ENCODE results near the gene AQP12A.
"Not testable (repeated sequence)": the region's sequence is repeated elsewhere in the genome, so short reads cannot be mapped to it uniquely, and the experiment has no call there.

The AQP12A gene

GRCh38 chr2:240662681-240663080 lies 29.0 kb upstream of the AQP12A start:
- no peak for DNase-seq

- no peak for DNase-seq
Measured at GRCh38 chr2:240663546-240664190, 28.0 kb upstream of the AQP12A start.

GRCh38 chr2:240664622-240665021 lies 27.0 kb upstream of the AQP12A start:
- DNase-seq = no peak

DNA sequence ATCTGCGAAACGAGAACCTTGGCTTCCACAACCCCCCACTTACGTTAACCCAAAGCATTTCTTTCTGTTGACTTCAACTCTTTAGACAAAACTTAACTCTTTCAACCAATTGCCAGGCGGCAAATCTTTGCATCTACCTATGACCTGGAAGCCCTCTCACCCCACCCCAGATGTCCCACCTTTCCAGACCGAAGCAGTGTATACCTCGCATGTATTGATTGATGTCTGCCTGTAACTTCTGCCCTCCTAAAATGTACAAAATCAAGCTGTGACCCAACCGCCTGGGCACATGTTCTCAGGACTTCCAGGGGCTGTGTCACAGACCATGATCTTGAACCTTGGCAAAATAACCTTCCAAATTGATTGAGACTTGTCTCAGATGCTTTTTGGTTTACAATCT lies 21.3 kb upstream of the AQP12A start:
- DNase-seq = no peak

GRCh38 chr2:240670950-240671349 lies 20.7 kb upstream of the AQP12A start:
- DNase-seq = no peak

DNA sequence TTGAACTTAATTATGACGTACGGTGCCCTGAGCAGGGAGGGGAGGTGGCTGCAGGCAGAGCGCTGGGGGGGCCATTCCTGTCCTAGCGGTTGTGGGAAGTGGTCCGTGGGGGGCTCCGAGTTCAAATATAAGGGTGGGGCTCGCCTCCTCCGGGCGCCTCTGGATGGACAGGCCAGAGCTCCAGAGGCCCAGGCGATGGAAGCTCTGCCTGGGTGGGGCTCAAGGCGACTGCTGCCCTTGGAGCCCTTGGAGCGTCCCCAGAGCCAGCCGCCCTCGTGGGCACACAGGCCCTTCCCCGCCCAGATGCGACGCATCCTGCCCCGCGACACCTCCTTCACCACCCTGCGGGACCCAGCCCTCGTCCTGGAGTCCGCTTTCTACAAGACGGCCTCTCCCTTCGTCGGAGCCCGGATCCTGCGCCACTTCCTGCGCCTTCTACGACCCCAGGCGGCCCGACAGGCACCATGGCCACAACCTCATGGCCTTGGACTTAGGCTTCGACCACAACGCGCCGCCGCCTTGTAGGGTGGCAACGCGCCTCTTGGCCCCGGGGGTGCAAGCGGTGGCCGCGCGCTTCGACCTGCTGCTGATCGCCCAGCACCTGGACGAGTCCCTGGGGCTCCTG lies 19.5 kb upstream of the AQP12A start:
- DNase-seq = no peak

- DNase-seq = no peak
Measured at GRCh38 chr2:240672701-240673190, 18.9 kb upstream of the AQP12A start.

GRCh38 chr2:240674461-240675184 lies 17.0 kb upstream of the AQP12A start:
- not testable (repeated sequence) for DNase-seq

DNA sequence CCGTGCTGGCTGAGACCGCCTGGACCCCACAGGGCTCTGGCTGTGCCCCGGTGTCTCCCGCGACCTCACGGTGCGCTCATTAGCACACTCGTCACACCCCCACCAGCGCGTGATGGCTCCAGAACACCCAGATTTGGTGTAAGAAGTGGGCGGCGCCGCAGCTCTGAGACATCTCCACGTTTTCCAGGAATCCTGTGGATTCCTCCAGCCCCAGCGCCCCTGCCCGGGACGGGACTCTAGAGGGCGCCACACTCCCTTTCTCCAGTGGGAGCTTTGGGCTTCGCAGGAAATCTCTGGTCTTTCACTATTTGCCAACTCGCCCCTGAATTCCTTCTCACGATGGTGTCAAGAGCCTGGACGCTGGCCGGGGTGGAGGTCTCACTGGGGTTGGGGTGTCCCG lies 16.3 kb upstream of the AQP12A start:
- not testable (repeated sequence) for DNase-seq

DNA sequence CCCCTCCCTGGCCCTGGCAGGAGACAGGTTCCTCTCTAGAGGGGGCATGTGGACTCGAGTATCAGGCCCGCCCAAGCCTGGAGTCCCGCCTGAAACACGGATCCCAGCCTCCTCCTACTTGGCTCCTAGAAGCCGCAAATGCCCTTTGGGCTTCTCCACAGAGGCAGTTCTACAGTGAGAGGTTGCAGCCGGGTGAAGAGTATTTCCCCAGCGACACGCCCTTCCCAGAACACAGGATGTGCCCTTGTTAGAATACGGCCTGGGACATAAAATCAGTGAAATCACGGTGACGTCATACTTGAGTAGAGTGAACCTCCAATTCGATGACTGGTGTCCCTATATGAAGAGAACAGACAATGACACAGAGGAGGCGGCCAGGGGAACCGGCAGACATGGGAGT lies 13.6 kb upstream of the AQP12A start:
- not testable (repeated sequence) for DNase-seq

DNA sequence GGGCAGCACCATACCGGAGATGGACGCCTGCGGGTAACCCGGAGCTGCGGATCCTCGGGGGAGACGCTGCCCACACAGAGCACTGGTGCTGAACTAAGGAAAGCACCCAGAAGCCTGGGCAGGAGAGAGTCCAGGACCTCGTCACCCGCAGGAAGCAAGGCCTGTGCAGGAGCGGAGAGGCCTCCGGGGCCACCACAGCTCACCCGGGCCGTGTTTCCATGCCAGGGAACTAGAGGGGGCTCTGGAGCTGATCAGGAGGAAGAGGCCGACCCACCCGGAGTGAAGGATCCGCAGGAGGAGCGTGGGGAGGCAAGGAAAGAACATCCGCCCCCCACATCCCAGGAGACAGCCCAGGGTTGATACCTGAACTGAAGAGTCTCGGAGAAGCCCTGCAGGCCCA lies 12.8 kb upstream of the AQP12A start:
- DNase-seq = not testable (repeated sequence)

DNA sequence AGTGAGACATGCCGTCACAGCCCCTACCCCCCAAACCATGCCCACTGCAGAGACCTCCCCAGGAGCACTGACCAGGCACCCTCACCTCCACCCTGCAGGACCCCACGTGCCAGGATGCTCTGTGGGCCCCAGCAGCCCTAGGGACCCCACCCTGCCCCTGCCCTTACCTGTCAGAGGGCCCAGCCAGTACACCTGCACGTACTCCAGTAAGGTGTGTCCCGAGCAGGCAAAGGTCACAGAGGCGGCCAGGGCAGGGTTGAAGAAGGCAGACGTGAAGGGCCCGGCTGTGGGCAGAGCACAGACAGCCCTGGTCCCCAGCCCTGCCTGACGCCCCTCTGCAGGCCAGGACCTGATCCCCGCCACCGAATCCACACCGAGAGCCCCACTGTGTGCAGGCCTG lies 11.5 kb upstream of the AQP12A start:
- DNase-seq = not testable (repeated sequence)

GRCh38 chr2:240682431-240683224 lies 9.0 kb upstream of the AQP12A start, which contains the start of gene AQP12B:
TSS of gene AQP12B (minus strand) at chr2:240682885. CDS start at chr2:240682837, 48 bp downstream.
- not testable (repeated sequence) for DNase-seq

GRCh38 chr2:240683329-240683979 lies 8.2 kb upstream of the AQP12A start:
- not testable (repeated sequence) for DNase-seq

- DNase-seq = not testable (repeated sequence)
Measured at GRCh38 chr2:240683980-240684728, 7.5 kb upstream of the AQP12A start.

GRCh38 chr2:240685771-240686371 lies 5.8 kb upstream of the AQP12A start:
- no peak for DNase-seq

DNA sequence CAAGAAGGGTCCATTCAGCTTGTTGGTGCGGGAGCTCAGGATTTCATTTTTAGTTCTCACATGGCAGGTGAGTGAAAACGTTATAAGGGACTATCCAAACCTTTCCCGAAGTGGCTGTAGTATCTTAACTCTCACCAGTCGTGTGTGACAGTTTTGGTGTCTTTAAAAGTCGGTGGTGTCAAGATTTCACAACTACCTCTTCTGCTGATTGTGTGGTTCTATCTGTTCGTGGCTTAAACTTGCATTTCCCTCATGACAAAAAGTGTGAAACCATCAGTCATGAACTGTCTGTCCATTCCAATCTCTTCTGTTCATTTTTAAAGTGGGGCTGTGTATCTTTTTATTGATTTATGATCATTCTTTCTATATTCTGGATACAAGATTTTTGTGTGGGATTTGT lies 5.2 kb upstream of the AQP12A start:
- DNase-seq = no peak

DNA sequence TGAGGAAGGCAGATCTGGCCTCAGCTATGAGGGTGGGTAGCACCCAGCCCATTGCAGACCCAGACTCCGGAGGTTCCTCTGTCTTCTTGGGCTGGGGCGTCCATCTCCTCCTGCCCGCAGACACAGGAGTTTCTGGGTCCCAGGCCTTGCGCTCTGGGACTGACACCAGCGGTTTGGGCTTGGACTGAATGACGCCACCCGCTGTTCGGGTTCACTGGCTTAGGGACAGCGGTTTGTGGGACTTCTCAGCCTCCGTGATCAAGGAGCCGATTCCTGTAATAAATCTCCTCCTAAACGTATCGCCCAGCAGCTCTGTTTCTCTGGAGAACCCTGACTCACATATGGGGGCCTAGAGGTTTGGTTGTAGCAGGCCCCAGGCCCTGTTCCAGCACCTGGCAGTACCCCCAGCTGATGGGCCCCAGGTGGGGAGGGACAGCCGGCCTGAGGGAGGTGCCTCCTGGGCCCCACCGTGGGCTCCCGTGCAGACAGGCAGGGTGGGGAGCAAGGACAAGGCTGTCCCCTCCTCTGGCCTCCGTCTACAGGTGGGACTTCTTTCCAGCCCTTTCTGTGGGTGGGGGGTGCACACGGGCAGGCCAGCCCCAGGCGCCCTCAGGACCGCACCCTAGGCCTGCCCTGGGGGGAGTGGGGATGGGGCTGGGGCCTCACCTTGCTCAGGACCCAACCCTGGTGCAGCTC lies 4.5 kb upstream of the AQP12A start:
- DNase-seq = no peak

DNA sequence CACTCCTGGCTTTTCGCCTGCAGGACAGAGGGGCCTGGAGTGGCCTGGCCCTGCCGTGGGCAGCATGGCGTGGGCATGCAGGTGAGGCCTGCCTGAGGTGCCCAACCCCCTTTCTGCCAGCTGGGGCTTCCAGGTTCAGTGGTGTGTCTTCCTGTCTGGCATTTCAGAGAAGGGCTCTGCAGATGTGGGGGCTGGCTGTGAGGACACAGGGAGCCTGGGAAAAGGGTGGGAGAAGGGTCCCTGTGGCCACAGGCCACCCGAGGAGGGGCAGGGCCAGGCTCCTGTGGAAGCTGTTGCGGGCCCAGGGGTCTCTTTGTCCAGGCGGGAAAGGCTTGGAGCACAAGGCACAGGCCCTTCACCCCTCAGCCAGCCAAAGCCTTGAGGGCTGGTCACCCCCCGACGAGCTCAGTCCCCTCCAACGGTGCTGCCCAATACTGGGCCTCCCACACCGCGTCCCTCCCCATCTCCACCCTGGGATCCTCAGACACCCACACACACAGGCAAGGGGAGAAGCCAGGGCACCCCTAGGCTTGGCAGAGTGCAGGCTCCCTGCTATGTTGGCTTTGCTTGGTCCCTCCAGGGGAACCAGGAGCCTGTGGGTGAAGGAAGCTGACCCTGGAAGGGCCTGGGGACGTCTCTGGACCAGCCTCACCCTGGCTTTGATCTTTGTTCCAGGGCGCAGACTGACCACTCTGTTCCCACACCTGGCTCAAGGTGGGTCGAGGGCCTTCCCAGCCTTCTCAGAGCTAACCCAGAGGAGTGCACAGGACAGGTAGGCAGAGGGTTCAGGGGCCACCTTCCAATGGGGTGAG lies 3.7 kb upstream of the AQP12A start:
- DNase-seq = no peak

DNA sequence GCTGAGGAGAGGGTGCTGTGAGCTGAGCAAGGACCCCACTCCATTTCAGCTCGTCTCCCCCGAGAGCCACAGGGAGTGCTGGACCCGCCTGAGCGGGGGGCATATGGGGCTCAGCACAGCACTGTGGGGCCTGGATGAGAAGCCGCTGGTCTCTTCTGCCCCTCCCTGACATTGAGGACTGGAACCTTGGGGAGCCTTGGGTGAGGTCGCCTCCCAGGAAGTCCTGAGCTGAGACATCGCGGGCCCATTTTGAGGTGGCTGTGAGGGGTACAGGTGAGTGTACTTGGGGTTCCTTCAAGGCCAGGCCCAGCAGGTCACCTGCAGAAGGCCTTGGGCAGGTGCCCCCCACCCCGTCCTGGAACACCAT lies 3.1 kb upstream of the AQP12A start:
- DNase-seq = no peak

Data from hematopoietic multipotent progenitor cell treated with erythropoietin and hydrocortisone succinate and interleukin-3 and kit ligand, for 8 days (in vitro differentiated cells).